GM06990 (cell line): ENCODE data around the gene PAX5.

Experiments used
- DNase-seq: peaks from one replicate; pipeline ENCODE4 v3.0.0-alpha.2; 2011; ENCODE audit not compliant: insufficient read length; ENCODE audit errors: extremely low read depth
- H3K27me3 ChIP-seq: replicated peaks from 2 replicates; pipeline ENCODE4 v1.6.0; 2011; ENCODE audit warnings: low read length; ENCODE audit not compliant: control insufficient read depth, insufficient read depth
- H3K36me3 ChIP-seq: 2 replicates; pipeline ENCODE4 v1.5.1; 2011; ENCODE audit warnings: low read length; ENCODE audit not compliant: control insufficient read depth, insufficient read depth
- H3K4me3 ChIP-seq: replicated peaks from 2 replicates; pipeline ENCODE4 v1.5.1; 2011; ENCODE audit warnings: low read depth, mild to moderate bottlenecking, control low read depth, low read length
- TF ChIP-seq, protein P1 (sequence below): IDR thresholded peaks from 2 replicates; pipeline ENCODE4 v1.5.1; 2011; ENCODE audit warnings: low read length, control low read depth, mild to moderate bottlenecking, inconsistent platforms; ENCODE audit not compliant: insufficient read depth, poor library complexity, severe bottlenecking

The PAX5 gene

DNA sequence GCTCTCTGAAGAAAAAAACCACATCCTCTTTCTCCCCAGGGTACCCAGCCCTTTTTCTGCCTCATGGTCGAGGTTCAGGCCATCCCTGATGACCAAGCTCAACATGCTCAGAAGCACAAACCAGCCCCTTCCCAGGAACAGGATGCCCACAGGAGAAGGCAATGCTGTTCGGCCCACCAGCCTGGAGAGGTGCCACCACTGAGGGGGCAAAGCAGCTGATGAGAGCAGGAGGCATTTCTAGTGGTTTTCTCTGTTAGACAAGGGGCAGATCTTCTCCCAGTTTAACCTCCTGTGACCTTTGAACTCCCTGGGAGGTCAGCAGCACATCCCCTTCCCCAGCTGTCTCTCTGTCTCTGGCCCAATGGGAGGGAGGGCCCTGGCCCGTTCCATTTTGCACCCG lies 73.0 kb downstream of the PAX5 start:
- Histone ChIP-seq H3K36me3 (peaks cover 58% of the 10 kb centered on the region), H3K27me3 (no peaks in the 10 kb centered on the region), H3K4me3 (no peak overlapping the region)
- no peak for DNase-seq
- TF ChIP-seq, protein P1, sequence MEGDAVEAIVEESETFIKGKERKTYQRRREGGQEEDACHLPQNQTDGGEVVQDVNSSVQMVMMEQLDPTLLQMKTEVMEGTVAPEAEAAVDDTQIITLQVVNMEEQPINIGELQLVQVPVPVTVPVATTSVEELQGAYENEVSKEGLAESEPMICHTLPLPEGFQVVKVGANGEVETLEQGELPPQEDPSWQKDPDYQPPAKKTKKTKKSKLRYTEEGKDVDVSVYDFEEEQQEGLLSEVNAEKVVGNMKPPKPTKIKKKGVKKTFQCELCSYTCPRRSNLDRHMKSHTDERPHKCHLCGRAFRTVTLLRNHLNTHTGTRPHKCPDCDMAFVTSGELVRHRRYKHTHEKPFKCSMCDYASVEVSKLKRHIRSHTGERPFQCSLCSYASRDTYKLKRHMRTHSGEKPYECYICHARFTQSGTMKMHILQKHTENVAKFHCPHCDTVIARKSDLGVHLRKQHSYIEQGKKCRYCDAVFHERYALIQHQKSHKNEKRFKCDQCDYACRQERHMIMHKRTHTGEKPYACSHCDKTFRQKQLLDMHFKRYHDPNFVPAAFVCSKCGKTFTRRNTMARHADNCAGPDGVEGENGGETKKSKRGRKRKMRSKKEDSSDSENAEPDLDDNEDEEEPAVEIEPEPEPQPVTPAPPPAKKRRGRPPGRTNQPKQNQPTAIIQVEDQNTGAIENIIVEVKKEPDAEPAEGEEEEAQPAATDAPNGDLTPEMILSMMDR, result no peak

DNA sequence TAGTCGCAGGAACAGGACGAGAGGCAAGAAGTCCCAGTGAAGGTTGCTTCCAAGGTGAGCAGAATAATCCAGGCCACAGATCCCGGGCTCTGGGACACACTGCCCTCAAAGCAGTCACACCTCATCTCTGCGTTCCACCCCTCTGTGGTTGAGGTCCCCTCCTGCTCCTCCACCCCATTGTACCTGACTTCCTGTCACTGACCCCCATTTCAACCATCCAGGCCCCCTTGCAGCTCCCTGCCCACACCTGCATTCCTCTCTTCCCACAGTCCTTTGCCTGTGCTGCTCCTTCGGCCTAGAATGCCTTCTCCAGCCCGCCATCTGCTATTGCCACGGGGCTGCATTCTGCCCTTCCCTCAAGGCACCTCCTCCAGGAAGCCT lies 73.5 kb downstream of the PAX5 start:
- TF ChIP-seq, protein P1, result no peak
- Histone ChIP-seq H3K36me3 (peaks cover 54% of the 10 kb centered on the region), H3K27me3 (no peaks in the 10 kb centered on the region)

DNA sequence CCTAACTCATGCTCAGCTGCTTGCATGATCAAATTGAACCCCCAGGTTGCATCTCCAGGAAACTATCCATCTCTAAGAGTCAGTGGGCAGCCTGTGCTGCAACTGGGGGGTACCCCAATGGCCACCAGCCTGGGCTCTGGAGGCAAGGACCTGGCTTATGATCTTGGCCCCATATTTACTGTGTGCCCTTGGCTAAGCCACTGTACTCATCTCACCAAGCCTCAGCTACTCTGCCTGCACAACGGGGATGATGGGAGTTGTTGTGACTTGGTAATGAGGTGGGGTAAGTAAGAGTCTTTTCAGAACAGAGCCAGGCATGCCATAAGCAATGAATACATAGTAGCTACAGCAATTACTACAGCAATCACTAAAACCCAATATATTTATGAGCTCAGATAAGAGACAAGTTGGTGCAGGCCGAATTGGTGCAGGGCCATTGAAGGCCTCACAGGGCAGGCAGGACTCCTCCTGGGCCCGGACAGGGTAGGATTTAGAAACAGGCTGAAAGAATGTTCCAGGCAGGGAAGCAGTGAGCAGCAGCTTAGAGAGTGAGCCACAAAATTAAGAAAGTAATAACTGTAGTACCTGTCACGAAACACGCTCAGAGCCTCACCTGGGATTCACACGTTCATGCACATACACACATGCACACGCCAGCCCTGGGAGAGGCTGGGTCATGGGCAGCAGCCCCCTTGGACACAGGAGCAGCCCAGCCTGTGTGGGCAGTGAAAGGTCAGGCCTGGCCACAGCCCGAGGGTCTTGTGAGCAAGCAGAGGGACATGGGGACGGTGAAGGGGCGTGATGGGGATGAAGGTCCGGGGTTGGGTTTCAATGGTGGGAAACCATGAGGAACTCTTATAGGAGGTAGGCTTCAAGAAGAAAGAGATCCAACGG lies 74.1 kb downstream of the PAX5 start:
- DNase-seq, result no peak
- Histone ChIP-seq H3K4me3 (no peak overlapping the region), H3K27me3 (no peaks in the 10 kb centered on the region), H3K36me3 (peaks cover 49% of the 10 kb centered on the region)
- TF ChIP-seq, protein P1, result no peak

More for the DNA sequence above, 73.5 kb downstream of the PAX5 start:
- no peak overlapping the region for H3K4me3 ChIP-seq
- DNase-seq, result no peak

DNA sequence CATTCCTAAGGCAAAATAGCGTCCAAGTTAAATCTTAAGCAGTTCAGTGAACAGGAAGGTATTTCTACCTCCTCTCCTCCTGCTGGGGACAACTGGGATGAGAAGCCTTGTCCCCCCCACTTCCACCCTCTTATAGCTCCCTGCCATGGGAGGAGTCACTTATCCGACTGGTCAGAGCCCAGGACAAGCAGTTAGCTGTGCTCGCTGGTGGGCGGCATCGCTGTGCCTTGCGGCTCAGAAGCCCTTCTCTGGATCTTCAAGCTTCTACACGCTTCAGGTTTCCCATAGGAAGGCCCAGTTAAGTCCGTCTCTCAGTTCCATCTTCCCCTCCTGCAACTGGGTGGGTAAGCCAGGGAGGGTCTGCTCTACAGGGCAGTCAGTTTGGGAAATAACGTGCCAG lies 77.2 kb downstream of the PAX5 start:
- Histone ChIP-seq H3K4me3 (no peak overlapping the region), H3K27me3 (no peaks in the 10 kb centered on the region), H3K36me3 (peaks cover 31% of the 10 kb centered on the region)
- TF ChIP-seq, protein P1, result no peak
- no peak for DNase-seq

DNA sequence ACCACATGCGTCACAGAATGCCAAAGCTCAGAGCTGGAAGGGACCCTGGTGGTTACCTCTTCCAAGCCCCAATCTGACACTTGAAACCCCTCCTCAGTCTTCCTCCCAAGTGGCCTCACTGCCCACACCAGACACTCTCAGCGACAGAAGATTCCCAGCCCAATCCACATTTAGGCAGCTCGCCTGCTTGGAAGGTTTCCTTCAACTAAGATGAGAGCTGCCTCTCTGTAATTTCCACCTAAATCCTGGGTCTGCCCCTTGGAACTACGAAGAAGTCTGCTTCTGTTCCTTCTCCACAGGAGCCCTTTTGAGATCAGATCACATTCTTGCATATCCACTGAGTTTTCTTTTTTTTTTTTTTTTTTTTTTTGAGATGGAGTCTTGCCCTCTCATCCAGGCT lies 83.7 kb downstream of the PAX5 start:
- TF ChIP-seq, protein P1, result no peak
- no peak for DNase-seq
- Histone ChIP-seq H3K4me3 (no peak overlapping the region), H3K36me3 (peaks cover 10% of the 10 kb centered on the region), H3K27me3 (no peaks in the 10 kb centered on the region)
